Adrenal gland (tissue), 12 donors: ENCODE measurements around the gene ADM5. TPM values are rescaled to one million over a fixed set of nuclear protein-coding genes. Genes with fewer than 3 reads are reported as not detected.

Experiments used
- DNase-seq, 7 donors: peaks; one replicate each; pipeline ENCODE4 v3.0.0-alpha.2; 2019 to 2020
- H3K27ac ChIP-seq, 5 donors: fragments of 200-600 bp; sonication (generic) in 4 of 5; 1 replicate in 3 of 5; 2 replicates in 2 of 5; pipeline versions ENCODE4 v1.5.1 to v1.8.0; 2016 to 2020; ENCODE audit warnings: mild to moderate bottlenecking in 1 of 5
- H3K27me3 ChIP-seq: fragments of 200-600 bp; 2 replicates; pipeline ENCODE4 v1.8.0; 2021
- H3K36me3 ChIP-seq, 2 donors: fragments of 200-600 bp; replicated peaks in 1 of 2; 1 replicate in 1 of 2; 2 replicates in 1 of 2; pipeline versions ENCODE4 v1.5.1 to v1.8.0; 2018 to 2022
- H3K4me1 ChIP-seq, 2 donors: fragments of 200-600 bp; replicated peaks in 1 of 2; 1 replicate in 1 of 2; 2 replicates in 1 of 2; pipeline versions ENCODE4 v1.5.1 to v1.8.0; 2018 to 2021
- H3K4me3 ChIP-seq, 4 donors: fragments of 200-600 bp; sonication (generic) in 3 of 4; one replicate each; pipeline ENCODE4 v1.5.1; 2016 to 2018
- H3K9me3 ChIP-seq, 3 donors: fragments of 200-600 bp; sonication (generic) in 1 of 3; replicated peaks in 1 of 3; 1 replicate in 2 of 3; 2 replicates in 1 of 3; pipeline versions ENCODE4 v1.5.1 to v1.8.0; 2016 to 2021
- POLR2A ChIP-seq, 2 donors: fragments of 450-650 bp; IDR thresholded peaks; one replicate each; pipeline ENCODE4 v1.6.1; 2017; ENCODE audit warnings: antibody characterized with exemption in 2 of 2, mild to moderate bottlenecking in 2 of 2, moderate library complexity in 1 of 2
- WGBS, 4 donors: extraction: QIAGEN DNeasy Blood & Tissue Kit in 2 of 4; methylation state at CpG; one replicate each; pipeline versions ENCODE4 v1.1.5 to v1.1.7; 2013 to 2017; 5-methylcytosine and 5-hydroxymethylcytosine counted together
- intact Hi-C, 2 donors: fragments of 100-400 bp; cut with DNase I; formaldehyde crosslinking; loops; one replicate each; pipeline versions ENCODE4 v1.14.1 to v1.15.0; 2022 to 2023
- polyA plus RNA-seq, 3 donors: library from polyadenylated mRNA; stranded (reverse); fragments of 200-250 nt in 2 of 3; fragments of 350-450 nt in 1 of 3; fragmentation: Illumina TruSeq in 1 of 3; extraction: RNeasy Lipid Tissue Mini Kit (QIAGEN cat#74804) in 1 of 3; gene quantifications; one replicate each; pipeline ENCODE4 v1.2.3, GENCODE V29; 2013 to 2014
- total RNA-seq, 9 donors: library from RNA; depleted of rRNA in 4 of 9; stranded (reverse); fragments of >200 nt in 4 of 9; fragments of 120-200 nt in 1 of 9; fragmentation: NEBNext Ultra II Directional in 1 of 9; extraction: Animal tissue kit (Norgen Biotek cat#: 25700) in 1 of 9; gene quantifications; one replicate each; pipeline versions ENCODE4 v1.1.0 to v1.2.4, GENCODE V29; 2013 to 2023
- TF ChIP-seq, protein P1 (sequence below), 6 experiments: fragments of 450-650 bp in 4 of 6; fragments of 200-600 bp in 2 of 6; sonication (generic) in 1 of 6; IDR thresholded peaks; 1 replicate in 5 of 6; 2 replicates in 1 of 6; pipeline versions ENCODE4 v1.5.1 to v1.8.0; 2016 to 2021; ENCODE audit warnings: antibody characterized with exemption in 6 of 6, mild to moderate bottlenecking in 2 of 6, moderate library complexity in 1 of 6
- donor health status: healthy with polysubstance abuse.
- donor health status: Bipolar disorder and iron deficiency.
- donor health status: DM: yes; HTN: yes; CAD: no.
- donor health status: DM: no; HTN: no; CAD: no.
- donor health status: DM: no; HTN: no; CAD: no.
- donor health status: DM: yes; HTN: yes; CAD: no.

Gene ADM5
- total and polyA plus RNA-seq, 12 donors: 0.18 to 2.0 (median 0.61) TPM; not detected in 1

- Histone ChIP-seq H3K27ac (peak within 1 kb of the TSS; percentile 74 to 97 (median 94)), H3K4me1 (peaks cover 32 to 49% of the 10 kb centered on the region in 2 donors), H3K36me3 (peaks cover 0 to 17% of the 10 kb centered on the region in 2 donors), H3K27me3 (no peaks in the 10 kb centered on the region), H3K9me3 (no peaks in the 10 kb centered on the region), H3K4me3 (peak within 1 kb of the TSS; percentile 13 to 98 (median 94))
- TF ChIP-seq POLR2A (IDR thresholded peaks at IDR 0.05): peak; percentile 86 to 87
- TF ChIP-seq, protein P1, sequence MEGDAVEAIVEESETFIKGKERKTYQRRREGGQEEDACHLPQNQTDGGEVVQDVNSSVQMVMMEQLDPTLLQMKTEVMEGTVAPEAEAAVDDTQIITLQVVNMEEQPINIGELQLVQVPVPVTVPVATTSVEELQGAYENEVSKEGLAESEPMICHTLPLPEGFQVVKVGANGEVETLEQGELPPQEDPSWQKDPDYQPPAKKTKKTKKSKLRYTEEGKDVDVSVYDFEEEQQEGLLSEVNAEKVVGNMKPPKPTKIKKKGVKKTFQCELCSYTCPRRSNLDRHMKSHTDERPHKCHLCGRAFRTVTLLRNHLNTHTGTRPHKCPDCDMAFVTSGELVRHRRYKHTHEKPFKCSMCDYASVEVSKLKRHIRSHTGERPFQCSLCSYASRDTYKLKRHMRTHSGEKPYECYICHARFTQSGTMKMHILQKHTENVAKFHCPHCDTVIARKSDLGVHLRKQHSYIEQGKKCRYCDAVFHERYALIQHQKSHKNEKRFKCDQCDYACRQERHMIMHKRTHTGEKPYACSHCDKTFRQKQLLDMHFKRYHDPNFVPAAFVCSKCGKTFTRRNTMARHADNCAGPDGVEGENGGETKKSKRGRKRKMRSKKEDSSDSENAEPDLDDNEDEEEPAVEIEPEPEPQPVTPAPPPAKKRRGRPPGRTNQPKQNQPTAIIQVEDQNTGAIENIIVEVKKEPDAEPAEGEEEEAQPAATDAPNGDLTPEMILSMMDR (IDR thresholded peaks at IDR 0.05): no peak
- DNase-seq: peak in 4 of 7 donors; percentile 41 to 67 (median 52)
- 0 to 1% (median 1%) methylated on average over 21 to 57 of the region's 57 CpGs for WGBS, 4 donors
- intact Hi-C loops: loop anchor here in 1 of 2 donors (10.0 kb wide), 1 partner anchor 93 kb away; the partner anchor contains the start of genes NOSIP and PRRG2
These were observed 12.0 kb upstream of the ADM5 start, which contains the start of gene PRMT1 for GRCh38 chr19:49677231-49677900. Gene PRMT1 (plus strand): TSS chr19:49677271. CDS start chr19:49677281, 10 bp downstream.

- intact Hi-C loops: loop anchor here in 1 of 2 donors (10.0 kb wide), 1 partner anchor 93 kb away; the partner anchor contains the start of genes NOSIP and PRRG2
- 0 to 4% (median 2%) methylated on average over 12 to 21 of the region's 21 CpGs for WGBS, 4 donors
- Histone ChIP-seq H3K4me3 (peak overlapping the region; percentile 13 to 98 (median 94)), H3K4me1 (peaks cover 32 to 50% of the 10 kb centered on the region in 2 donors), H3K36me3 (peaks cover 0 to 24% of the 10 kb centered on the region in 2 donors), H3K27ac (peak overlapping the region; percentile 68 to 96 (median 82)), H3K27me3 (no peaks in the 10 kb centered on the region), H3K9me3 (no peaks in the 10 kb centered on the region)
- DNase-seq: peak; percentile 64 to 88 (median 76)
- TF ChIP-seq POLR2A (IDR thresholded peaks at IDR 0.05): no peak
- TF ChIP-seq, protein P1 (IDR thresholded peaks at IDR 0.05): peak; percentile 29 to 71 (median 60)
These were observed 11.3 kb upstream of the ADM5 start for GRCh38 chr19:49677901-49678674.

- Histone ChIP-seq H3K9me3 (no peaks in the 10 kb centered on the region), H3K4me3 (no peak overlapping the region), H3K27ac (peak overlapping the region in 2 of 5 donors; percentile 76 to 91), H3K4me1 (peaks cover 32 to 50% of the 10 kb centered on the region in 2 donors), H3K36me3 (peaks cover 0 to 34% of the 10 kb centered on the region in 2 donors), H3K27me3 (no peaks in the 10 kb centered on the region)
- TF ChIP-seq, protein P1 (IDR thresholded peaks at IDR 0.05): no peak
- TF ChIP-seq POLR2A (IDR thresholded peaks at IDR 0.05): no peak
- peak in 4 of 7 donors; percentile 26 to 52 (median 36) for DNase-seq
- WGBS, 4 donors: 64 to 71% (median 69%) methylated on average over 9 to 12 of the region's 12 CpGs
- intact Hi-C loops: loop anchor here in 1 of 2 donors (10.0 kb wide), 1 partner anchor 94 kb away; the partner anchor contains the start of genes NOSIP and PRRG2
These were observed 10.2 kb upstream of the ADM5 start for GRCh38 chr19:49678985-49679770.
